CD14-positive monocyte (primary cell): ENCODE results near the gene CTSD. TPM values are rescaled to one million over a fixed set of nuclear protein-coding genes. Genes with fewer than 3 reads are reported as not detected.

ENCODE experiments used
- DNase-seq, 3 donors: peaks; one replicate each; pipeline ENCODE4 v3.0.0-alpha.2; 2011 to 2022
- H2AFZ ChIP-seq: 2 replicates; pipeline ENCODE4 v1.6.0; 2012; ENCODE audit warnings: mild to moderate bottlenecking, low read depth, low read length, inconsistent platforms; ENCODE audit not compliant: insufficient read depth, poor library complexity, severe bottlenecking
- H3K27ac ChIP-seq, 2 donors: 1 replicate in 1 of 2; 2 replicates in 1 of 2; pipeline ENCODE4 v1.5.1; 2012 to 2013; ENCODE audit warnings: low read length in 2 of 2, control low read depth in 1 of 2, inconsistent platforms in 1 of 2, low read depth in 1 of 2, mild to moderate bottlenecking in 1 of 2
- H3K27me3 ChIP-seq, 2 donors: one replicate each; pipeline versions ENCODE4 v1.6.0 to v1.6.1; 2011 to 2013; ENCODE audit warnings: low read length in 2 of 2; ENCODE audit not compliant: control insufficient read depth in 2 of 2, insufficient read depth in 2 of 2
- H3K36me3 ChIP-seq, 2 donors: replicated peaks in 1 of 2; 1 replicate in 1 of 2; 2 replicates in 1 of 2; pipeline versions ENCODE4 v1.5.1 to v1.6.1; 2012 to 2013; ENCODE audit warnings: low read length in 2 of 2, control low read depth in 1 of 2, inconsistent platforms in 1 of 2, mild to moderate bottlenecking in 1 of 2; ENCODE audit not compliant: insufficient read depth in 2 of 2, control insufficient read depth in 1 of 2
- H3K4me1 ChIP-seq, 2 donors: 1 replicate in 1 of 2; 2 replicates in 1 of 2; pipeline versions ENCODE4 v1.5.1 to v1.6.1; 2012 to 2013; ENCODE audit warnings: low read length in 2 of 2, control low read depth in 1 of 2, inconsistent platforms in 1 of 2, mild to moderate bottlenecking in 1 of 2, moderate library complexity in 1 of 2; ENCODE audit not compliant: insufficient read depth in 2 of 2, control insufficient read depth in 1 of 2
- H3K4me2 ChIP-seq: replicated peaks from 2 replicates; pipeline ENCODE3; 2012; ENCODE audit warnings: low read length, moderate library complexity, mild to moderate bottlenecking; ENCODE audit not compliant: poor library complexity, severe bottlenecking; ENCODE audit errors: extremely low read depth
- H3K4me3 ChIP-seq, 3 experiments: fragments of 200-600 bp in 1 of 3; sonication (generic) in 1 of 3; replicated peaks in 1 of 3; 1 replicate in 2 of 3; 2 replicates in 1 of 3; pipeline ENCODE4 v1.5.1; 2011 to 2013; ENCODE audit warnings: low read length in 3 of 3, mild to moderate bottlenecking in 3 of 3, control low read depth in 2 of 3, low read depth in 2 of 3, inconsistent platforms in 1 of 3, moderate library complexity in 1 of 3
- H3K79me2 ChIP-seq: 2 replicates; pipeline ENCODE4 v1.6.0; 2012; ENCODE audit warnings: mild to moderate bottlenecking, control low read depth, inconsistent platforms, low read length, moderate library complexity; ENCODE audit not compliant: insufficient read depth
- H3K9ac ChIP-seq: 2 replicates; pipeline ENCODE4 v1.6.0; 2017; ENCODE audit warnings: low read length, mild to moderate bottlenecking; ENCODE audit not compliant: insufficient read depth, poor library complexity, severe bottlenecking
- H3K9me3 ChIP-seq, 2 donors: replicated peaks in 1 of 2; 1 replicate in 1 of 2; 2 replicates in 1 of 2; pipeline versions ENCODE4 v1.5.1 to v1.6.1; 2012 to 2013; ENCODE audit warnings: low read length in 2 of 2, control low read depth in 1 of 2; ENCODE audit not compliant: control insufficient read depth in 1 of 2, insufficient read depth in 1 of 2
- H4K20me1 ChIP-seq: 2 replicates; pipeline ENCODE4 v1.6.0; 2012; ENCODE audit warnings: mild to moderate bottlenecking, low read length, control low read depth, moderate library complexity; ENCODE audit not compliant: insufficient read depth
- H3K27ac Mint-ChIP-seq, 7 donors: one replicate each; pipeline ENCODE4 v1.8.0; 2020; ENCODE audit warnings: mild to moderate bottlenecking in 7 of 7, mixed read lengths in 7 of 7, moderate library complexity in 6 of 7, inconsistent platforms in 2 of 7
- H3K27me3 Mint-ChIP-seq, 3 donors: one replicate each; pipeline ENCODE4 v1.8.0; 2021 to 2022; ENCODE audit warnings: low read depth in 3 of 3, mild to moderate bottlenecking in 3 of 3, mixed read lengths in 3 of 3, moderate library complexity in 3 of 3, inconsistent platforms in 1 of 3
- H3K36me3 Mint-ChIP-seq, 2 donors: one replicate each; pipeline ENCODE4 v1.8.0; 2020; ENCODE audit warnings: mixed read lengths in 2 of 2, inconsistent platforms in 1 of 2, mild to moderate bottlenecking in 1 of 2
- H3K4me1 Mint-ChIP-seq: one replicate; pipeline ENCODE4 v1.8.0; 2020; ENCODE audit warnings: mild to moderate bottlenecking, mixed read lengths
- H3K4me3 Mint-ChIP-seq, 2 donors: one replicate each; pipeline ENCODE4 v1.8.0; 2020; ENCODE audit warnings: mild to moderate bottlenecking in 2 of 2, mixed read lengths in 2 of 2, moderate library complexity in 1 of 2
- H3K9me3 Mint-ChIP-seq, 7 donors: one replicate each; pipeline ENCODE4 v1.8.0; 2020 to 2022; ENCODE audit warnings: mixed read lengths in 7 of 7, mild to moderate bottlenecking in 6 of 7, moderate library complexity in 6 of 7, inconsistent platforms in 2 of 7
- WGBS: methylation state at CpG from one replicate; pipeline ENCODE4 v1.1.5; 2013; ENCODE audit warnings: missing lambda C conversion rate; ENCODE audit not compliant: insufficient coverage; 5-methylcytosine and 5-hydroxymethylcytosine counted together
- intact Hi-C, 2 donors: fragments of 100-400 bp; cut with micrococcal nuclease; formaldehyde crosslinking; loops; one replicate each; pipeline versions ENCODE4 v1.15.0 to v1.15.1; 2023
- polyA plus RNA-seq, 3 donors: library from polyadenylated mRNA; depleted of rRNA in 1 of 3; unstranded in 2 of 3; stranded (reverse) in 1 of 3; fragments of 300-500 nt in 2 of 3; fragments of >200 nt in 1 of 3; fragmentation: Illumina TruSeq in 2 of 3; gene quantifications; 1 replicate in 2 of 3; 2 replicates in 1 of 3; pipeline ENCODE4 v1.2.3, GENCODE V29; 2012 to 2021
- TF ChIP-seq, protein P1 (sequence below): fragments of 200-600 bp; IDR thresholded peaks from one replicate; pipeline ENCODE4 v1.8.0; 2022; ENCODE audit warnings: antibody characterized with exemption, mild to moderate bottlenecking

The CTSD gene
- polyA plus RNA-seq, 3 donors, result 835 to 1,372 (median 855) TPM

DNA sequence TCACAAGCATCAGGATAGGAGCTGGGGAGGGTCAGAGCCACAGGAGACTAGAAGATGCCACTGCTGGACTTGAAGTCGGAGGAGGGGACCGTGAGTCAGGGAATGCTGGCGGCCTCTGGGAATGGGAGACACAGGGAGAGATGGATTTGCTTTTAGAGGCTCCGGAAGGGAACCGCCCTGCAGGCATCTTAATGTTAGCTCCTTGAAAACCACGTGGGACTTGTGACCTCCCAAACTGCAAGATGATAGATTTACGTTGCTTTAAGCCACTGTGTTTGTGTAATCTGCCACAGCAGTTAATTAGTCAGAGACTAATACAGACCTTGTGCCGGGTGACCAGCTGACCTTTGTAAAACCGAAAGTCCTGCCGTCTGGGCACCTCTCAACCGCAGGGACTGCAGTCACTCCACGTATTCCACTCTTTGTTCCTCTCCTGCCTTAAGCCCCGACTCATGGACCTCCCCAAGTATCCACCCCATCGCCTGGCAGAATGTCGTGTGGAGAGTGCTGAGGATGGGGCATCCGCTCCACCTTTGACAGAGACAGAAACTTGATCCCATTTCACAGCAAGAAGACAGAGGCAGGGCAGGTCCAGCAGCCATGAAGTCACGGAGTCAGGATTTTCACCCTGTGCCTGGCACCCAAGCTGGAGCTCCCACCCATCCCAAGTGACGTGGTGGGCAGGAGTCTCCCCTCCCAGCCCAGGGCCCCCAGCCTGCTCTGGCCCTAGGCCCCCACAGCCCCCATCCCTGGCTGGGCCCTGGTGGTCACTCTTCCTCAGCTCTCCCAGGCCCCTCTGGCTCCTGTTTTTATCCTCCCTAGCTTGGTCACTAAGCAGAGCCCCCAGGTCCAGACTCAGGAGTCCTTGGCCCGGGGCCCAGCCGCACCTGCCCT lies 19.4 kb upstream of the CTSD start:
- Histone ChIP-seq H3K4me2 (peak overlapping the region; percentile 53), H3K4me3 (peak overlapping the region in 1 of 3 experiments; percentile 46), H3K9me3 (no peaks in the 10 kb centered on the region), H3K9ac (peak overlapping the region; percentile 79), H3K27me3 (no peaks in the 10 kb centered on the region), H4K20me1 (no peaks in the 10 kb centered on the region), H3K4me1 (peaks cover 81 to 89% of the 10 kb centered on the region in 2 donors), H3K79me2 (no peaks in the 10 kb centered on the region), H2AFZ (no peak overlapping the region), H3K27ac (peak overlapping the region; percentile 96 to 99), H3K36me3 (no peaks in the 10 kb centered on the region)
- H3K4me3 Mint-ChIP-seq, result peak overlapping the region; percentile 64 to 83
- intact Hi-C loops, result loop anchor here in 1 of 2 donors (1.0 to 5.0 kb wide), 3 partner anchors 11 to 69 kb away; partner anchors contain the start of genes CTSD and LSP1
- peaks cover 0 to 3% (median 0%) of the 10 kb centered on the region in 7 donors for H3K9me3 Mint-ChIP-seq
- WGBS, result 48% methylated on average over 13 of the region's 20 CpGs
- TF ChIP-seq, protein P1, sequence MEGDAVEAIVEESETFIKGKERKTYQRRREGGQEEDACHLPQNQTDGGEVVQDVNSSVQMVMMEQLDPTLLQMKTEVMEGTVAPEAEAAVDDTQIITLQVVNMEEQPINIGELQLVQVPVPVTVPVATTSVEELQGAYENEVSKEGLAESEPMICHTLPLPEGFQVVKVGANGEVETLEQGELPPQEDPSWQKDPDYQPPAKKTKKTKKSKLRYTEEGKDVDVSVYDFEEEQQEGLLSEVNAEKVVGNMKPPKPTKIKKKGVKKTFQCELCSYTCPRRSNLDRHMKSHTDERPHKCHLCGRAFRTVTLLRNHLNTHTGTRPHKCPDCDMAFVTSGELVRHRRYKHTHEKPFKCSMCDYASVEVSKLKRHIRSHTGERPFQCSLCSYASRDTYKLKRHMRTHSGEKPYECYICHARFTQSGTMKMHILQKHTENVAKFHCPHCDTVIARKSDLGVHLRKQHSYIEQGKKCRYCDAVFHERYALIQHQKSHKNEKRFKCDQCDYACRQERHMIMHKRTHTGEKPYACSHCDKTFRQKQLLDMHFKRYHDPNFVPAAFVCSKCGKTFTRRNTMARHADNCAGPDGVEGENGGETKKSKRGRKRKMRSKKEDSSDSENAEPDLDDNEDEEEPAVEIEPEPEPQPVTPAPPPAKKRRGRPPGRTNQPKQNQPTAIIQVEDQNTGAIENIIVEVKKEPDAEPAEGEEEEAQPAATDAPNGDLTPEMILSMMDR, result no peak
- peaks cover 92% of the 10 kb centered on the region for H3K4me1 Mint-ChIP-seq
- H3K27me3 Mint-ChIP-seq, result peaks cover 2 to 12% (median 4%) of the 10 kb centered on the region in 3 donors
- H3K27ac Mint-ChIP-seq, result peak overlapping the region; percentile 98 to 100 (median 98)
- DNase-seq, result peak; percentile 95 to 97 (median 95)
- peaks cover 5 to 7% of the 10 kb centered on the region in 2 donors for H3K36me3 Mint-ChIP-seq

DNA sequence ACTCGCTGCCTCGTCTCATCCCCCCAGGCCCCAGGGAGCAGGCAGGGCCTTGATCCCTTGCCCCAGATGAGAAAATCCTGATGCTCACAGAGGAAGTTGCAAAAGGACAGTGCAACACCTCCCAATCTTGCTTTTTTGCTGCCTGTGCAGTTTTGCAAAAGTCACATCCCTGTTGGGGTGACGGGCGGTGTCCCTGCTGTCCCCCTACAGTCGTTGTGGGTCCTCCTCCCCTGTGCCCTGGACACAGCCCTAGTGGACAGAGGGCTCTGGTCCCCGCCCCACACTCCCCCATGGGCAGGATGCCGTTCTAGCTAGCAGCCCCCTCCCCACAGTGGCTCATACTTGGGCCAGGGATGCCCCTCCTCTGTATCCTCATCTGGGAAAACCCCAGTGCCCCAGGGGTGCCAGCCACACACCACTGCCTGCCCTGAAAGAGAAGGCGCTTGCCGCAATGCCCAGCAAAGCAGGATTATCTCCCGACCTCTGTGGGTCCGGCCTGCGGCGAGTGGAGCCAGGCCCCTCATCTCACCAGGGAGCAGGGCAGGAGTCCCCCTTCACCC lies 18.4 kb upstream of the CTSD start:
- Mint-ChIP-seq H3K27me3 (peaks cover 2 to 13% (median 4%) of the 10 kb centered on the region in 3 donors), H3K27ac (peak overlapping the region; percentile 98 to 100 (median 98)), H3K4me3 (peak overlapping the region; percentile 49 to 57), H3K4me1 (peaks cover 98% of the 10 kb centered on the region), H3K9me3 (peaks cover 0 to 3% (median 0%) of the 10 kb centered on the region in 7 donors), H3K36me3 (peaks cover 2 to 8% of the 10 kb centered on the region in 2 donors)
- TF ChIP-seq, protein P1, result no peak
- Histone ChIP-seq H3K9ac (peak overlapping the region; percentile 79), H3K27ac (peak overlapping the region; percentile 96 to 99), H4K20me1 (no peaks in the 10 kb centered on the region), H3K27me3 (no peaks in the 10 kb centered on the region), H2AFZ (peak overlapping the region; percentile 21), H3K4me2 (peak overlapping the region; percentile 53), H3K4me3 (peak overlapping the region in 1 of 3 experiments; percentile 25), H3K9me3 (no peaks in the 10 kb centered on the region), H3K4me1 (peaks cover 91 to 98% of the 10 kb centered on the region in 2 donors), H3K36me3 (no peaks in the 10 kb centered on the region), H3K79me2 (no peaks in the 10 kb centered on the region)
- intact Hi-C loops, result loop anchor here in 1 of 2 donors (1.0 to 5.0 kb wide), 3 partner anchors 10 to 70 kb away; partner anchors contain the start of genes CTSD and LSP1
- 35% methylated on average over 13 of the region's 13 CpGs for WGBS
- DNase-seq, result peak; percentile 81 to 86 (median 85)
